AG04449 (cell line): ENCODE results near the gene PTPRK.

Experiments
- CTCF ChIA-PET: fragments of 350-600 bp; formaldehyde crosslinking; extraction: SDS; loops from one replicate; lab custom pipeline; 2021; ENCODE audit warnings: antibody characterized with exemption; lab: Yijun Ruan, JAX
- POLR2A ChIA-PET: fragments of 400-600, 350-600 bp; formaldehyde crosslinking; extraction: SDS; loops from one replicate; lab custom pipeline; 2020; ENCODE audit warnings: antibody characterized with exemption, inconsistent platforms; lab: Yijun Ruan, JAX
- DNase-seq: peaks from one replicate; pipeline ENCODE4 v3.0.0-alpha.2; 2010; ENCODE audit warnings: low read depth, low spot score
- H3K4me3 ChIP-seq: 2 replicates; pipeline ENCODE4 v1.5.1; 2011; ENCODE audit warnings: low read depth, mild to moderate bottlenecking, control low read depth, low read length
- CTCF ChIP-seq: IDR thresholded peaks from one replicate; pipeline ENCODE4 v1.5.1; 2011; ENCODE audit warnings: mild to moderate bottlenecking, moderate library complexity, low read length, control low read depth, inconsistent platforms; ENCODE audit not compliant: insufficient read depth; ENCODE audit errors: missing control alignments

PTPRK gene

GRCh38 chr6:128074567-128074966, 445.8 kb downstream of the PTPRK start:
- ChIA-PET POLR2A (no interaction called here), CTCF (interaction anchor here (1.0 kb wide), 1 partner anchor 219 kb away, joined by 3 read pairs; no protein-coding TSS in a partner anchor)
- TF ChIP-seq CTCF: no peak
- DNase-seq: no peak
- H3K4me3 ChIP-seq: no peak overlapping the region

- no peak for TF ChIP-seq CTCF
- no peak for DNase-seq
- CTCF ChIA-PET: interaction anchor here (1.0 to 1.1 kb wide), 2 partner anchors 21 to 218 kb away, joined by 3 read pairs; no protein-coding TSS in a partner anchor
- no peak overlapping the region for H3K4me3 ChIP-seq
- POLR2A ChIA-PET: no interaction called here
These were observed 447.0 kb downstream of the PTPRK start for GRCh38 chr6:128073389-128073788.

- ChIA-PET POLR2A (interaction anchor here (1.0 kb wide), 1 partner anchor 1963 kb away, joined by 5 read pairs; no protein-coding TSS in a partner anchor), CTCF (no interaction called here)
- H3K4me3 ChIP-seq: no peak overlapping the region
- TF ChIP-seq CTCF: no peak
- no peak for DNase-seq
These were observed 449.2 kb downstream of the PTPRK start for GRCh38 chr6:128071212-128071611.

GRCh38 chr6:128070406-128070805, 450.0 kb downstream of the PTPRK start:
- H3K4me3 ChIP-seq: no peak overlapping the region
- CTCF ChIA-PET: no interaction called here
- POLR2A ChIA-PET: no interaction called here
- no peak for TF ChIP-seq CTCF
- peak; percentile 26 for DNase-seq

- DNase-seq: peak; percentile 59
- CTCF ChIA-PET: no interaction called here
- POLR2A ChIA-PET: no interaction called here
- TF ChIP-seq CTCF: no peak
- no peak overlapping the region for H3K4me3 ChIP-seq
These were observed 451.2 kb downstream of the PTPRK start for GRCh38 chr6:128069188-128069587.

- ChIA-PET POLR2A (no interaction called here), CTCF (interaction anchor here (0.7 kb wide), 1 partner anchor 1718 kb away, joined by 3 read pairs; no protein-coding TSS in a partner anchor)
- no peak overlapping the region for H3K4me3 ChIP-seq
- no peak for TF ChIP-seq CTCF
- DNase-seq: no peak
These were observed 452.3 kb downstream of the PTPRK start for GRCh38 chr6:128068119-128068479.
